Central memory CD8-positive, alpha-beta T cell (primary cell): ENCODE measurements around the gene PAPPA.

ENCODE experiments used
- ATAC-seq: fragments of 150-1000 bp; cut with Tn5 transposase; replicated peaks from 2 replicates; pipeline ENCODE4 v1.10.0; 2022; ENCODE audit warnings: mild to moderate bottlenecking, moderate FRiP score, moderate number of reproducible peaks; ENCODE audit not compliant: poor library complexity, severe bottlenecking; ENCODE audit errors: extremely low read depth
- DNase-seq, 2 donors: peaks; one replicate each; pipeline ENCODE4 v3.0.0; 2021; ENCODE audit warnings: low spot score in 2 of 2
- H3K27ac Mint-ChIP-seq: one replicate; pipeline ENCODE4 v1.8.0; 2022; ENCODE audit warnings: low read depth, mild to moderate bottlenecking, moderate library complexity, mixed read lengths
- H3K27me3 Mint-ChIP-seq: one replicate; pipeline ENCODE4 v1.8.0; 2022; ENCODE audit warnings: mixed read lengths
- H3K36me3 Mint-ChIP-seq: one replicate; pipeline ENCODE4 v1.8.0; 2022; ENCODE audit warnings: mild to moderate bottlenecking, moderate library complexity, mixed read lengths; ENCODE audit not compliant: insufficient read depth
- H3K4me1 Mint-ChIP-seq: one replicate; pipeline ENCODE4 v1.8.0; 2022; ENCODE audit warnings: mixed read lengths
- H3K4me3 Mint-ChIP-seq: one replicate; pipeline ENCODE4 v1.8.0; 2022; ENCODE audit warnings: mild to moderate bottlenecking, moderate library complexity, mixed read lengths
- H3K9me3 Mint-ChIP-seq: one replicate; pipeline ENCODE4 v1.8.0; 2022; ENCODE audit warnings: mixed read lengths

PAPPA gene

GRCh38 chr9:116327701-116328405 is 174.3 kb downstream of the PAPPA start:
- H3K36me3 Mint-ChIP-seq: no peaks in the 10 kb centered on the region
- no peaks in the 10 kb centered on the region for H3K4me1 Mint-ChIP-seq
- peaks cover 11% of the 10 kb centered on the region for H3K27me3 Mint-ChIP-seq
- no peak overlapping the region for H3K4me3 Mint-ChIP-seq
- H3K9me3 Mint-ChIP-seq: peaks cover 5% of the 10 kb centered on the region
- DNase-seq (no peak), ATAC-seq (no peak)
- H3K27ac Mint-ChIP-seq: no peak overlapping the region

GRCh38 chr9:116329470-116329869 is 175.9 kb downstream of the PAPPA start:
- Mint-ChIP-seq H3K36me3 (no peaks in the 10 kb centered on the region), H3K9me3 (peaks cover 5% of the 10 kb centered on the region), H3K27me3 (peaks cover 15% of the 10 kb centered on the region), H3K4me3 (no peak overlapping the region), H3K27ac (no peak overlapping the region), H3K4me1 (no peaks in the 10 kb centered on the region)
- ATAC-seq: no peak
- no peak for DNase-seq

- DNase-seq (no peak), ATAC-seq (no peak)
- H3K9me3 Mint-ChIP-seq: peaks cover 5% of the 10 kb centered on the region
- no peak overlapping the region for H3K27ac Mint-ChIP-seq
- no peaks in the 10 kb centered on the region for H3K36me3 Mint-ChIP-seq
- H3K27me3 Mint-ChIP-seq: peaks cover 15% of the 10 kb centered on the region
- H3K4me3 Mint-ChIP-seq: no peak overlapping the region
- no peaks in the 10 kb centered on the region for H3K4me1 Mint-ChIP-seq
Measured at GRCh38 chr9:116331241-116331640, 177.7 kb downstream of the PAPPA start.

- no peak overlapping the region for H3K4me3 Mint-ChIP-seq
- no peaks in the 10 kb centered on the region for H3K36me3 Mint-ChIP-seq
- ATAC-seq (no peak), DNase-seq (no peak)
- peaks cover 3% of the 10 kb centered on the region for H3K9me3 Mint-ChIP-seq
- no peaks in the 10 kb centered on the region for H3K4me1 Mint-ChIP-seq
- no peak overlapping the region for H3K27ac Mint-ChIP-seq
- H3K27me3 Mint-ChIP-seq: peaks cover 15% of the 10 kb centered on the region
Measured at GRCh38 chr9:116332090-116332489, 178.5 kb downstream of the PAPPA start.

GRCh38 chr9:116333254-116333653 is 179.7 kb downstream of the PAPPA start:
- no peak overlapping the region for H3K27ac Mint-ChIP-seq
- ATAC-seq: no peak
- no peak for DNase-seq
- no peaks in the 10 kb centered on the region for H3K4me1 Mint-ChIP-seq
- H3K36me3 Mint-ChIP-seq: no peaks in the 10 kb centered on the region
- H3K27me3 Mint-ChIP-seq: peaks cover 15% of the 10 kb centered on the region
- H3K9me3 Mint-ChIP-seq: no peaks in the 10 kb centered on the region
- H3K4me3 Mint-ChIP-seq: no peak overlapping the region

GRCh38 chr9:116334546-116335150 is 181.1 kb downstream of the PAPPA start:
- ATAC-seq (no peak), DNase-seq (no peak)
- Mint-ChIP-seq H3K4me3 (no peak overlapping the region), H3K27ac (no peak overlapping the region), H3K36me3 (no peaks in the 10 kb centered on the region), H3K9me3 (no peaks in the 10 kb centered on the region), H3K27me3 (peaks cover 17% of the 10 kb centered on the region), H3K4me1 (no peaks in the 10 kb centered on the region)

GRCh38 chr9:116335392-116335791 is 181.8 kb downstream of the PAPPA start:
- H3K9me3 Mint-ChIP-seq: no peaks in the 10 kb centered on the region
- ATAC-seq (no peak), DNase-seq (no peak)
- H3K4me1 Mint-ChIP-seq: no peaks in the 10 kb centered on the region
- H3K36me3 Mint-ChIP-seq: no peaks in the 10 kb centered on the region
- no peak overlapping the region for H3K4me3 Mint-ChIP-seq
- no peak overlapping the region for H3K27ac Mint-ChIP-seq
- H3K27me3 Mint-ChIP-seq: peaks cover 24% of the 10 kb centered on the region

- Mint-ChIP-seq H3K9me3 (no peaks in the 10 kb centered on the region), H3K27me3 (peaks cover 25% of the 10 kb centered on the region), H3K27ac (no peak overlapping the region), H3K4me3 (no peak overlapping the region), H3K4me1 (no peaks in the 10 kb centered on the region), H3K36me3 (no peaks in the 10 kb centered on the region)
- ATAC-seq: no peak
- DNase-seq: no peak
Measured at GRCh38 chr9:116336133-116336862, 182.7 kb downstream of the PAPPA start.

GRCh38 chr9:116337015-116337414 is 183.4 kb downstream of the PAPPA start:
- no peak for DNase-seq
- Mint-ChIP-seq H3K36me3 (no peaks in the 10 kb centered on the region), H3K4me3 (no peak overlapping the region), H3K9me3 (no peaks in the 10 kb centered on the region), H3K27ac (no peak overlapping the region), H3K4me1 (no peaks in the 10 kb centered on the region), H3K27me3 (peaks cover 23% of the 10 kb centered on the region)
- ATAC-seq: no peak

- Mint-ChIP-seq H3K27ac (no peak overlapping the region), H3K9me3 (peaks cover 4% of the 10 kb centered on the region), H3K4me1 (no peaks in the 10 kb centered on the region), H3K36me3 (no peaks in the 10 kb centered on the region), H3K27me3 (peaks cover 10% of the 10 kb centered on the region), H3K4me3 (no peak overlapping the region)
- no peak for DNase-seq
- no peak for ATAC-seq
Measured at GRCh38 chr9:116340270-116340669, 186.7 kb downstream of the PAPPA start.

- no peaks in the 10 kb centered on the region for H3K36me3 Mint-ChIP-seq
- ATAC-seq (no peak), DNase-seq (no peak)
- peaks cover 10% of the 10 kb centered on the region for H3K27me3 Mint-ChIP-seq
- no peak overlapping the region for H3K27ac Mint-ChIP-seq
- H3K4me3 Mint-ChIP-seq: no peak overlapping the region
- H3K9me3 Mint-ChIP-seq: peaks cover 4% of the 10 kb centered on the region
- no peaks in the 10 kb centered on the region for H3K4me1 Mint-ChIP-seq
Measured at GRCh38 chr9:116342061-116342460, 188.5 kb downstream of the PAPPA start.

GRCh38 chr9:116342941-116343340 is 189.3 kb downstream of the PAPPA start:
- peaks cover 10% of the 10 kb centered on the region for H3K27me3 Mint-ChIP-seq
- H3K9me3 Mint-ChIP-seq: peaks cover 4% of the 10 kb centered on the region
- no peaks in the 10 kb centered on the region for H3K4me1 Mint-ChIP-seq
- ATAC-seq (no peak), DNase-seq (no peak)
- no peak overlapping the region for H3K4me3 Mint-ChIP-seq
- H3K36me3 Mint-ChIP-seq: no peaks in the 10 kb centered on the region
- no peak overlapping the region for H3K27ac Mint-ChIP-seq

GRCh38 chr9:116344416-116344815 is 190.8 kb downstream of the PAPPA start:
- ATAC-seq (no peak), DNase-seq (no peak)
- no peaks in the 10 kb centered on the region for H3K4me1 Mint-ChIP-seq
- no peak overlapping the region for H3K4me3 Mint-ChIP-seq
- H3K27me3 Mint-ChIP-seq: peaks cover 10% of the 10 kb centered on the region
- H3K9me3 Mint-ChIP-seq: peaks cover 4% of the 10 kb centered on the region
- no peaks in the 10 kb centered on the region for H3K36me3 Mint-ChIP-seq
- H3K27ac Mint-ChIP-seq: no peak overlapping the region
